Activated T-helper 1 cell treated with anti-CD3 and anti-CD28 coated beads, Interleukin-12 subunit alpha, Interleukin-12 subunit beta, Interleukin-2, Interleukin-4 antibody, amounts not matched to agents 30 ng/mL and 10 ng/mL and 1 ng/mL, durations not matched to agents 14 hours and 24 hours and 36 hours (primary cell): ENCODE data around the gene TUBA4A. TPM values are rescaled to one million over a fixed set of nuclear protein-coding genes. Genes with fewer than 3 reads are reported as not detected.

Experiments used
- DNase-seq: peaks from one replicate; pipeline ENCODE4 v3.0.0; 2021; ENCODE audit warnings: low spot score
- H3K27ac Mint-ChIP-seq: one replicate; pipeline ENCODE4 v1.8.0; 2021; ENCODE audit warnings: mild to moderate bottlenecking, mixed read lengths
- H3K27me3 Mint-ChIP-seq: one replicate; pipeline ENCODE4 v1.8.0; 2022; ENCODE audit warnings: mild to moderate bottlenecking, moderate library complexity, mixed read lengths; ENCODE audit not compliant: insufficient read depth
- H3K36me3 Mint-ChIP-seq: one replicate; pipeline ENCODE4 v1.8.0; 2021; ENCODE audit warnings: low read depth, mixed read lengths
- H3K4me1 Mint-ChIP-seq: one replicate; pipeline ENCODE4 v1.8.0; 2021; ENCODE audit warnings: low read depth, mixed read lengths
- H3K4me3 Mint-ChIP-seq: one replicate; pipeline ENCODE4 v1.8.0; 2021; ENCODE audit warnings: mild to moderate bottlenecking, moderate library complexity, mixed read lengths
- H3K9me3 Mint-ChIP-seq: one replicate; pipeline ENCODE4 v1.8.0; 2021; ENCODE audit warnings: mixed read lengths
- intact Hi-C: fragments of 100-400 bp; cut with micrococcal nuclease; formaldehyde crosslinking; loops from one replicate; pipeline ENCODE4 v1.15.1; 2024
- total RNA-seq: library from RNA; stranded (reverse); gene quantifications from 2 replicates; pipeline ENCODE4 v1.2.3, GENCODE V29; 2022

Gene TUBA4A
- total RNA-seq, 1 donor from 2014 or later: 217 TPM

DNA sequence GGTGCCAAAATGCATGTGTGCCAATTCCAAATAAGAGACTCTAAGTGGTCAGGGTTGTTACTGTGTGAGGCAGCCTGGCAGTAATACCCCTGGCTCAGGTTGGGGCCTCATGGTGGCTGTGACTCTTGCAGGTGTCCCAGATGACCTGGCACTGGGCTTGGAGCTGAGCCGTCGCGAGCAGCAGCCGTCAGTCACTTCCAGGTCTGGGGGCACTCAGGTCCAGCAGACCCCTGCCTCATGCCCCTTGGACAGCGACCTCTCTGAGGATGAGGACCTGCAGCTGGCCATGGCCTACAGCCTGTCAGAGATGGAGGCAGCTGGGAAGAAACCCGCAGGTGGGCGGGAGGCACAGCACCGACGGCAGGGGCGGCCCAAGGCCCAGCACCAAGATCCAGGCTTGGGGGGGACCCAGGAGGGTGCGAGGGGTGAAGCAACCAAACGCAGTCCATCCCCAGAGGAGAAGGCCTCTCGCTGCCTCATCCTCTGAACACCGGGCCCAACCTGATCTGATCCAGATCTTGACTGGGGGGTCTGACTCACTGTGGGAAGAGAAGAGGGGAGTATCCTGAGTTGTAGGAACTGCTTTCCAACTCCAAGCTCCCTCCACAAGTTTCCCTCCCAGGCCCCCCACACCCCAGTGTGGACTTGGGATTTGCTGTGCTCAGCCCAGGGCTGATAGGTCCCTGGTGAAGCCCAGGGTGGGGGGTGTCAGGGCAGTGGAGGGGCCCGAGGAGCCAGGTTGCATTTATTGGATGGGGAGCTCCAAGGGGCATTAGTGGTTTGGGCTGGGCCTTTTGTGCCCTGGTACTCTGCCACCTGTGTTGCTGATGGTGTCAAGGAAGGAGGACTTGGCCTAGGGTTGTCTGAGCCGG, 31.0 kb upstream of the TUBA4A start:
- Mint-ChIP-seq H3K27ac (no peak overlapping the region), H3K9me3 (no peaks in the 10 kb centered on the region)

DNA sequence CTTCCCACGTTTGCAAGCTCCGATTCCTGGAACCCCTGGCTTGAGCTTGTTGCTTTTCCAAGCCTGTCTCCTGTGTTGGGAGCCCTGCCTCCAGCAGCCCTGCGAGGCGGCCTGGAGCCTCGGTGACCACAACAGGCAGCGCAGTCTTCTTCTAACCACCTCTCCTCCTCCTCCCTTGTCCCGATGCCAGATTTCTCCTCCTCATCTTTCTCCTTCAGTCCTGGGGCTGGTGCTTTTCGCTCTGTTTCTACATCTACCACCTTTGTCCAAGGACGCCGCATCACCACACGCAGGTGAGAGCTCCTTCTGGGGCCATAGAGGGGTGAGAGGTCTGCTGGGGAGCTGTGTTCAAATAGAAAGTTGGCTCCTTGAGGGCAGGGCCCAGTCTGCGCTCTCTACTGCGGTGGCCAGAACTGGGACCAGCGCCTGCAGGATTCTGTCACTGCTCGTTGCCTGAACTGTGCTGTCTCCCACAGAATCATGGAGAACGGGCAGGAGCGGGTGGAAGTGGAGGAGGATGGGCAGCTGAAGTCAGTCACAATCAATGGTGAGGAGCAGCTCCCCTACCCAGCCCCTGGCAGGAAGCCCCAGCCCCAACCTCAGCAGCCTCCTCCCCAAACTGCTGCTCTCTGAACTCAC, 29.3 kb upstream of the TUBA4A start:
- no peak overlapping the region for H3K4me3 Mint-ChIP-seq
- DNase-seq: no peak
- intact Hi-C loops: no loop called here
- no peak overlapping the region for H3K27ac Mint-ChIP-seq
- peaks cover 28% of the 10 kb centered on the region for H3K36me3 Mint-ChIP-seq
- H3K4me1 Mint-ChIP-seq: peaks cover 33% of the 10 kb centered on the region
- no peaks in the 10 kb centered on the region for H3K27me3 Mint-ChIP-seq
- no peaks in the 10 kb centered on the region for H3K9me3 Mint-ChIP-seq

More for the DNA sequence above, 31.0 kb upstream of the TUBA4A start:
- Mint-ChIP-seq H3K4me3 (no peak overlapping the region), H3K27me3 (no peaks in the 10 kb centered on the region), H3K36me3 (peaks cover 28% of the 10 kb centered on the region), H3K4me1 (peaks cover 21% of the 10 kb centered on the region)
- intact Hi-C loops: no loop called here
- DNase-seq: no peak

- Mint-ChIP-seq H3K4me3 (no peak overlapping the region), H3K4me1 (peaks cover 40% of the 10 kb centered on the region), H3K27ac (no peak overlapping the region), H3K27me3 (no peaks in the 10 kb centered on the region), H3K9me3 (no peaks in the 10 kb centered on the region), H3K36me3 (peaks cover 28% of the 10 kb centered on the region)
- intact Hi-C loops: no loop called here
- no peak for DNase-seq
These were observed 28.7 kb upstream of the TUBA4A start for GRCh38 chr2:219282375-219282774.

DNA sequence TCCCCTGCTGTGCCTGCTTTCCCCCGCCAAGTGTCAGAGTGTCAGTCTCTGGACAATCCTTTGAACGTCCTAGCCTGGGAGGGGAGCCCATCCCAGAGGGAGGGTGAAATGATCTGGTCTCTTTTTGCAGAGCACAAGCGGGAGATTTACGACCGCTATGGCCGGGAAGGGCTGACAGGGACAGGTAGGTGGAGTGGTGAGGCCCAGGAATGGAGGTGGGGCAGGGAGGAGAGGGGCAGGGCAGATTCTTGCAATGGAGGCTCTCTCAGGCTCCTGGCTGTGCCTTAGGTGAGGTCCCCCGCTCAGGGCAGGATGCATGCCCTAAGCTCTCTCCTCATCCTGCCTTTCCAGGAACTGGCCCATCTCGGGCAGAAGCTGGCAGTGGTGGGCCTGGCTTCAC, 27.9 kb upstream of the TUBA4A start:
- H3K27me3 Mint-ChIP-seq: no peaks in the 10 kb centered on the region
- no peak for DNase-seq
- no peak overlapping the region for H3K27ac Mint-ChIP-seq
- intact Hi-C loops: no loop called here
- peaks cover 28% of the 10 kb centered on the region for H3K36me3 Mint-ChIP-seq
- no peaks in the 10 kb centered on the region for H3K9me3 Mint-ChIP-seq
- no peak overlapping the region for H3K4me3 Mint-ChIP-seq
- H3K4me1 Mint-ChIP-seq: peaks cover 45% of the 10 kb centered on the region

DNA sequence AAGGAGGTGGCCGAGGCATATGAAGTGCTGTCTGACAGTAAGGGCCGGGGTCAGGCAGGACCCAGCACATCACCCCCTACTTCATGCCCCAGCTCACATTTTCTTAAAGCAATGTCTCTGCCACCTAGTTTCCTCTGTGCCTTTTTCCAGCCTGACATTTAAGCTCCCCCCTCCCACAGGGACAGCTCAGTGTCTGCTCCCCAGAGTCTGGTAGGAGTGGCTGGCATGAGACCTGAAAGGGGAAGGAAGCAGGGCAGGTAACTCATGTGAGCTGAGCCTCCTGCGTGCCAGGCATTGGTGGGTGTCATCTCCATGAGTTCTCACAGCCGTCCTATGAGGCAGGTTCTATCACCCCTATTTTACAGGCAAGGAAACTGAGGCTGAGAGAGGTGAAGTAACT, 26.9 kb upstream of the TUBA4A start:
- Mint-ChIP-seq H3K27ac (peak overlapping the region; percentile 99), H3K4me3 (peak overlapping the region; percentile 94), H3K9me3 (no peaks in the 10 kb centered on the region), H3K27me3 (no peaks in the 10 kb centered on the region), H3K4me1 (peaks cover 45% of the 10 kb centered on the region), H3K36me3 (peaks cover 24% of the 10 kb centered on the region)
- no peak for DNase-seq
- intact Hi-C loops: no loop called here

GRCh38 chr2:219279916-219280516, 26.3 kb upstream of the TUBA4A start:
- Mint-ChIP-seq H3K27me3 (no peaks in the 10 kb centered on the region), H3K4me3 (peak overlapping the region; percentile 94), H3K27ac (peak overlapping the region; percentile 99), H3K36me3 (peaks cover 22% of the 10 kb centered on the region), H3K4me1 (peaks cover 45% of the 10 kb centered on the region), H3K9me3 (no peaks in the 10 kb centered on the region)
- no peak for DNase-seq
- intact Hi-C loops: loop anchor here (1.0 to 2.0 kb wide), 14 partner anchors 14 to 883 kb away; partner anchors contain the start of genes ANKZF1, ATG9A, CHPF and DNPEP

GRCh38 chr2:219279151-219279915, 25.6 kb upstream of the TUBA4A start, which contains the start of gene DNAJB2:
TSS of gene DNAJB2 (plus strand) at chr2:219279366. CDS start at chr2:219279834, 468 bp downstream.
- H3K4me3 Mint-ChIP-seq: peak within 1 kb of the TSS; percentile 94
- H3K36me3 Mint-ChIP-seq: peaks cover 22% of the 10 kb centered on the region
- peaks cover 45% of the 10 kb centered on the region for H3K4me1 Mint-ChIP-seq
- DNase-seq: peak; percentile 99
- no peaks in the 10 kb centered on the region for H3K27me3 Mint-ChIP-seq
- H3K9me3 Mint-ChIP-seq: no peaks in the 10 kb centered on the region
- intact Hi-C loops: loop anchor here (1.0 to 2.0 kb wide), 14 partner anchors 15 to 883 kb away; partner anchors contain the start of genes ANKZF1, ATG9A, CHPF and DNPEP
- H3K27ac Mint-ChIP-seq: peak within 1 kb of the TSS; percentile 99

DNA sequence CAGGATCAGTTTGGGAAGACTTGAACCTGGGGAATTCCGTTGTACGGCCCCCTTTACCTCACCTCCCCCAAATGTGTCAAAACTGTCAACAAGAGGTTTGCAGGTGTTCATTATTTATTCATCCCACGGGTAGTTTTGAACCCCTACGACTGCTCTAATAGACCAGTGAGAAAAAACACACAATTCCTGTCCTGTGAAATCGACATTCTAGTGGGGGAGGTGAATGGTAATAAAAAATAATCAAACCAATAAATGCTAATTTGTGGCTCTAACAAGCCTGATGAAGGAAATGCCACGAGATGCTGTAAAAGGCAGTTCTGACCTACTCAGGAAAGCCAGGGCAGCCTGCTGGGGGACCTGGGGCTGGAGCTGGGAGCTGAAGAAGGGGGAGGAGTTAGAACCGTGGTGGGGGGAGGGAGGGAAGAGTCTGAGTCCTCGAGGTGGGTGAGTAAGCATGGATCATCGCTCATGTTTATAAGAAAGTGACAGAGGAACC, 25.0 kb upstream of the TUBA4A start:
- peak overlapping the region; percentile 76 for H3K4me3 Mint-ChIP-seq
- DNase-seq: no peak
- H3K36me3 Mint-ChIP-seq: peaks cover 21% of the 10 kb centered on the region

GRCh38 chr2:219277703-219278654, 24.3 kb upstream of the TUBA4A start:
- Mint-ChIP-seq H3K27ac (peak overlapping the region; percentile 93), H3K36me3 (peaks cover 15% of the 10 kb centered on the region), H3K4me3 (peak overlapping the region; percentile 73), H3K4me1 (peaks cover 45% of the 10 kb centered on the region), H3K27me3 (peaks cover 4% of the 10 kb centered on the region), H3K9me3 (no peaks in the 10 kb centered on the region)
- intact Hi-C loops: loop anchor here (2.0 kb wide), 3 partner anchors 33 to 881 kb away; partner anchors contain the start of genes CHPF, GLB1L and STK16
- peak; percentile 67 for DNase-seq

More for the DNA sequence above, 25.0 kb upstream of the TUBA4A start:
- Mint-ChIP-seq H3K27me3 (peaks cover 3% of the 10 kb centered on the region), H3K27ac (peak overlapping the region; percentile 93), H3K9me3 (no peaks in the 10 kb centered on the region), H3K4me1 (peaks cover 45% of the 10 kb centered on the region)
- intact Hi-C loops: loop anchor here (1.0 to 2.0 kb wide), 14 partner anchors 16 to 882 kb away; partner anchors contain the start of genes ANKZF1, ATG9A, CHPF and DNPEP

DNA sequence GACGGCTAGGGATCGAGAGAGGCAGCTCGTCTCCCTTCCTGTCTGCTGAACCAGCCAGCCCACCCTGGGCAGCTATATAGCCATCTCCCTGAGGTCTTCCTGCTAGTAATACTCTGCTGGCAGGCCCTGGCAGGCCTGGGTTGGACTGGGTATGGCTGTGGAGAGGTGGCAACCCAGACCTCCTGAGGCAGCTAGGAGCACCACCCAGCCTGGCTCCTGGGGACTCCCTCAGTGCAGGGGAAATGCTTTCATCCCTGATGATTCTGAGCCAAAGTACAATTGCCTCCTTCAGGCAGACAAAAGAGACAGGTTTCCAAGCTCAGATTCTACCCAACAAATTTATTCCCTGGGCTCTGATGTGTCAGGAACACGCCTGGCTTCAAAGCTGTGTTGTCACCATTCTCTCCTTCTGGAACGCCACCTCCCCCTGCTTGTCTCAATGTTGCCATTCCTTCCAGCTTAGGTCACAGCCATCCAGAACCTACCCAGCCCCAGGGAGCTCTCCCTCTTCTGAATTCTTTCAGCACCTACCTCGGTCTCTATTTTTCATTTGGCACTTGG, 20.7 kb upstream of the TUBA4A start:
- Mint-ChIP-seq H3K4me1 (peaks cover 21% of the 10 kb centered on the region), H3K27ac (no peak overlapping the region)
- intact Hi-C loops: no loop called here

GRCh38 chr2:219273937-219274336, 20.2 kb upstream of the TUBA4A start:
- Mint-ChIP-seq H3K27me3 (peaks cover 8% of the 10 kb centered on the region), H3K36me3 (no peaks in the 10 kb centered on the region), H3K4me3 (no peak overlapping the region), H3K27ac (no peak overlapping the region), H3K9me3 (no peaks in the 10 kb centered on the region), H3K4me1 (peaks cover 20% of the 10 kb centered on the region)
- DNase-seq: no peak
- intact Hi-C loops: no loop called here

More for the DNA sequence above, 20.7 kb upstream of the TUBA4A start:
- H3K4me3 Mint-ChIP-seq: no peak overlapping the region
- no peak for DNase-seq
- peaks cover 6% of the 10 kb centered on the region for H3K27me3 Mint-ChIP-seq
- no peaks in the 10 kb centered on the region for H3K9me3 Mint-ChIP-seq
- H3K36me3 Mint-ChIP-seq: no peaks in the 10 kb centered on the region
